Bronchus fibroblast of lung (primary cell): Measurements from ENCODE around the gene TMIGD1. TPM values are rescaled to one million over a fixed set of nuclear protein-coding genes. Genes with fewer than 3 reads are reported as not detected.

Experiments
- total RNA-seq: library from RNA; depleted of rRNA; stranded (reverse); fragments of >200 nt; gene quantifications from 2 replicates; pipeline ENCODE4 v1.2.3, GENCODE V29; 2015

The TMIGD1 gene
- not detected in 2 replicates for total RNA-seq

GRCh38 chr17:30333503-30334360 lies at the start of gene TMIGD1:
TMIGD1 (minus strand) TSS chr17:30334057; CDS start chr17:30332133, 1,924 bp downstream.

GRCh38 chr17:30378825-30379302 lies 45.0 kb upstream of the TMIGD1 start, which contains the start of gene CPD:
CPD (plus strand) TSS chr17:30378927; CDS start chr17:30378981, 54 bp downstream.

GRCh38 chr17:30291543-30292285 lies 42.1 kb downstream of the TMIGD1 start, which contains the start of gene BLMH:
BLMH (minus strand) TSS chr17:30291944; CDS start chr17:30291819, 125 bp downstream.

Other genes starting within 250 kb of the TMIGD1 start
- 6.2 and 6.4 TPM in 2 replicates for gene NSRP1, start 217.2 kb downstream of the TMIGD1 start, total RNA-seq
- gene SLC6A4, start 98.4 kb downstream of the TMIGD1 start, total RNA-seq, result not detected in 2 replicates
- 22.7 and 23.5 TPM in 2 replicates for gene BLMH, start 42.1 kb downstream of the TMIGD1 start, total RNA-seq
- gene CPD, start 44.9 kb upstream of the TMIGD1 start, total RNA-seq, result 29.9 and 53.0 TPM in 2 replicates
- 23.2 and 28.5 TPM in 2 replicates for gene GOSR1, start 143.4 kb upstream of the TMIGD1 start, total RNA-seq